K562 (cell line): ENCODE results near the gene GRAMD4. TPM values are rescaled to one million over a fixed set of nuclear protein-coding genes. Genes with fewer than 3 reads are reported as not detected.

Source experiments
- ATAC-seq: fragments of 200-7000 bp; cut with Tn5 transposase; 3 replicates; pipeline ENCODE4 v1.9.1; 2020; ENCODE audit warnings: moderate library complexity
- BruUV-seq: library from RNA; stranded (reverse); fragments of 400-500 nt; replicated peaks from 2 replicates; lab custom pipeline; 2021; lab: Mats Ljungman, UMichigan
- CTCF ChIA-PET: fragments of 300-600 bp; formaldehyde crosslinking; extraction: SDS; loops from one replicate; lab custom pipeline; 2021; ENCODE audit warnings: low intra/inter-chr PET ratio; lab: Yijun Ruan, JAX
- POLR2A ChIA-PET: fragments of 300-600, 350-650 bp; sonication (Branson Sonifier 250); formaldehyde crosslinking; extraction: SDS; loops from one replicate; lab custom pipeline; 2021; ENCODE audit warnings: antibody characterized with exemption, inconsistent platforms; lab: Yijun Ruan, JAX
- DNase-seq, 4 experiments: peaks; one replicate each; pipeline versions ENCODE4 v3.0.0 to v3.0.0-alpha.2; 2011 to 2018; ENCODE audit warnings: low spot score in 3 of 4, mixed read lengths in 3 of 4; ENCODE audit errors: extremely low read depth in 1 of 4
- FAIRE-seq: peaks from 2 replicates; lab custom pipeline; 2011; peaks lifted over from hg19 to GRCh38; lab: Jason Lieb, UNC
- H2AFZ ChIP-seq: 2 replicates; pipeline ENCODE4 v1.6.0; 2011; ENCODE audit warnings: low read depth, low read length, control low read depth, inconsistent platforms
- H3K27ac ChIP-seq: fragments of 200-600 bp; 3 replicates; pipeline ENCODE4 v1.8.0; 2011; ENCODE audit warnings: low read depth, mild to moderate bottlenecking, control low read depth, inconsistent platforms, low read length, moderate library complexity, mixed read lengths; ENCODE audit errors: extremely low read depth
- H3K27me3 ChIP-seq, 2 experiments: fragments of 300-600 bp in 1 of 2; 2 replicates in 1 of 2; 3 replicates in 1 of 2; pipeline versions ENCODE4 v1.6.0 to v1.8.0; 2011; ENCODE audit warnings: inconsistent platforms in 2 of 2, low read length in 2 of 2, mild to moderate bottlenecking in 1 of 2, mixed read lengths in 1 of 2, moderate library complexity in 1 of 2; ENCODE audit not compliant: control insufficient read depth in 2 of 2, insufficient read depth in 2 of 2
- H3K36me3 ChIP-seq: fragments of 300-600 bp; 3 replicates; pipeline ENCODE4 v1.8.0; 2011; ENCODE audit warnings: mild to moderate bottlenecking, low read length, inconsistent platforms; ENCODE audit not compliant: control insufficient read depth, insufficient read depth
- H3K4me1 ChIP-seq, 2 experiments: fragments of 200-600 bp in 1 of 2; replicated peaks in 1 of 2; 2 replicates in 1 of 2; 3 replicates in 1 of 2; pipeline versions ENCODE4 v1.5.1 to v1.8.0; 2011; ENCODE audit warnings: inconsistent platforms in 2 of 2, low read length in 2 of 2, mild to moderate bottlenecking in 1 of 2, mixed read lengths in 1 of 2, moderate library complexity in 1 of 2; ENCODE audit not compliant: control insufficient read depth in 2 of 2, insufficient read depth in 2 of 2
- H3K4me2 ChIP-seq: 2 replicates; pipeline ENCODE4 v1.6.1; 2011; ENCODE audit warnings: low read length, control low read depth, inconsistent platforms, mixed read lengths; ENCODE audit not compliant: insufficient read depth
- H3K4me3 ChIP-seq: fragments of 200-600 bp; sonication (generic), shearing (Covaris generic); 2 replicates; pipeline ENCODE4 v1.5.1; 2016; ENCODE audit warnings: control low read depth, inconsistent platforms
- H3K79me2 ChIP-seq: fragments of 200-600 bp; 3 replicates; pipeline ENCODE4 v1.8.0; 2011; ENCODE audit warnings: low read length, inconsistent platforms; ENCODE audit not compliant: control insufficient read depth, insufficient read depth
- H3K9ac ChIP-seq, 2 experiments: 2 replicates each; pipeline versions ENCODE4 v1.6.0 to v1.6.1; 2011; ENCODE audit warnings: low read depth in 2 of 2, low read length in 2 of 2, control low read depth in 1 of 2, inconsistent platforms in 1 of 2, mild to moderate bottlenecking in 1 of 2, mixed read lengths in 1 of 2; ENCODE audit not compliant: insufficient read depth in 1 of 2
- H3K9me1 ChIP-seq: one replicate; pipeline ENCODE4 v1.6.0; 2011; ENCODE audit warnings: inconsistent platforms, mild to moderate bottlenecking, low read length, moderate library complexity; ENCODE audit not compliant: control insufficient read depth, insufficient read depth
- H3K9me3 ChIP-seq: replicated peaks from 2 replicates; pipeline ENCODE4 v1.5.1; 2011; ENCODE audit warnings: low read depth, low read length, inconsistent platforms; ENCODE audit not compliant: control insufficient read depth, insufficient read depth
- H4K20me1 ChIP-seq: replicated peaks from 2 replicates; pipeline ENCODE4 v1.6.1; 2011; ENCODE audit warnings: low read length, inconsistent platforms, mixed read lengths; ENCODE audit not compliant: control insufficient read depth, insufficient read depth
- CCNT2 ChIP-seq: IDR thresholded peaks from 2 replicates; pipeline ENCODE4 v1.6.1; 2011; ENCODE audit warnings: borderline replicate concordance, low read depth, mild to moderate bottlenecking, moderate library complexity, mixed read lengths, low read length; ENCODE audit not compliant: insufficient read length; ENCODE audit errors: extremely low read depth
- EWSR1 ChIP-seq: fragments of 450-650 bp; IDR thresholded peaks from 2 replicates; pipeline ENCODE4 v1.6.1; 2018; ENCODE audit warnings: borderline replicate concordance, mild to moderate bottlenecking, low read depth, moderate library complexity; ENCODE audit not compliant: partially characterized antibody
- GABPA ChIP-seq: fragments of 200-800 bp; sonication (Bioruptor generic); conservative IDR thresholded peaks from 2 replicates; pipeline ENCODE4 v1.6.1; 2016; ENCODE audit warnings: low read depth, missing genetic modification characterization, missing compliant biosample characterization
- L3MBTL2 ChIP-seq: fragments of 450-650 bp; IDR thresholded peaks from 2 replicates; pipeline ENCODE4 v1.6.1; 2016; ENCODE audit warnings: mild to moderate bottlenecking, moderate library complexity
- MCM2 ChIP-seq: fragments of 450-650 bp; IDR thresholded peaks from 2 replicates; pipeline ENCODE4 v1.6.1; 2017; ENCODE audit warnings: low read depth, mild to moderate bottlenecking
- MIER1 ChIP-seq: fragments of 450-650 bp; IDR thresholded peaks from 2 replicates; pipeline ENCODE4 v1.6.1; 2016; ENCODE audit warnings: antibody characterized with exemption, mild to moderate bottlenecking, low read depth
- POU5F1 ChIP-seq: fragments of 150-350 bp; IDR thresholded peaks from 2 replicates; pipeline ENCODE4 v1.6.1; 2014; ENCODE audit warnings: borderline replicate concordance, low read length, low read depth, mild to moderate bottlenecking; ENCODE audit not compliant: partially characterized antibody
- PRPF4 ChIP-seq: fragments of 200-400 bp; formaldehyde crosslinking; IDR thresholded peaks from one replicate; pipeline ENCODE4 v1.6.1; 2017; ENCODE audit warnings: low read length, low read depth, mild to moderate bottlenecking; ENCODE audit not compliant: insufficient read depth, poor library complexity, severe bottlenecking
- RBM22 ChIP-seq: fragments of 200-400 bp; formaldehyde crosslinking; IDR thresholded peaks from 2 replicates; pipeline ENCODE4 v1.6.1; 2018; ENCODE audit warnings: low read length, low read depth; ENCODE audit not compliant: poor library complexity, severe bottlenecking
- RFX5 ChIP-seq: IDR thresholded peaks from 2 replicates; pipeline ENCODE4 v1.6.1; 2011; ENCODE audit warnings: low read depth, mild to moderate bottlenecking, improper control_type of control experiment, low read length
- STAT6 ChIP-seq: sonication (generic); formaldehyde crosslinking; IDR thresholded peaks from 2 replicates; pipeline ENCODE4 v1.8.1; 2023; ENCODE audit warnings: mild to moderate bottlenecking, missing genetic modification reagents
- TBP ChIP-seq: optimal IDR thresholded peaks from 2 replicates; pipeline ENCODE3; 2011; ENCODE audit warnings: low read depth, low read length, improper control_type of control experiment
- ZFP36 ChIP-seq: fragments of 150-350 bp; IDR thresholded peaks from 2 replicates; pipeline ENCODE4 v1.6.1; 2018; ENCODE audit warnings: low read length, low read depth; ENCODE audit not compliant: partially characterized antibody
- ZNF12 ChIP-seq: sonication (generic); formaldehyde crosslinking; IDR thresholded peaks from 2 replicates; pipeline ENCODE4 v1.4.0; 2020; ENCODE audit warnings: mild to moderate bottlenecking, missing genetic modification reagents
- ZNF609 ChIP-seq: sonication (generic); formaldehyde crosslinking; IDR thresholded peaks from 2 replicates; pipeline ENCODE4 v1.8.1; 2023; ENCODE audit warnings: missing genetic modification reagents, mild to moderate bottlenecking, borderline replicate concordance
- WGBS: fragments of 100-300 bp; shearing (Covaris generic); methylation state at CpG from one replicate; pipeline ENCODE4 v1.1.6; 2016; ENCODE audit warnings: low coverage, mixed read lengths; ENCODE audit not compliant: insufficient coverage; ENCODE audit errors: missing lambda C conversion rate; 5-methylcytosine and 5-hydroxymethylcytosine counted together
- in situ Hi-C: fragments of 300-500 bp; cut with MboI; formaldehyde crosslinking; loops from 4 replicates; pipeline ENCODE4 v1.15.0; 2018; ENCODE audit warnings: inconsistent platforms, mixed read lengths
- intact Hi-C: fragments of 100-400 bp; cut with micrococcal nuclease; formaldehyde crosslinking; loops from 2 replicates; pipeline ENCODE4 v1.14.2; 2022
- polyA plus RNA-seq, 8 experiments: library from polyadenylated mRNA; depleted of rRNA in 4 of 8; stranded (reverse) in 5 of 8; unstranded in 3 of 8; fragments of >200 nt; fragmentation: Nextera tagmentation in 2 of 8; fragmentation: Illumina TruSeq in 1 of 8; extraction: Ambion mirVana in 2 of 8; extraction: Trizol in 1 of 8; gene quantifications; 2 replicates each; pipeline versions ENCODE4 v1.2.1 to v1.2.3, GENCODE V29; 2011 to 2014; ENCODE audit warnings: inconsistent platforms in 1 of 8, missing spikeins in 1 of 8
- total RNA-seq, 7 experiments: library from RNA; depleted of rRNA in 6 of 7; stranded (reverse); fragments of >200 nt in 6 of 7; fragmentation: Illumina TruSeq in 2 of 7; extraction: Trizol in 2 of 7; gene quantifications; 2 replicates each; pipeline versions ENCODE4 v1.2.1 to v1.2.3, GENCODE V29; 2011 to 2021; ENCODE audit warnings: low replicate concordance in 1 of 7

Gene GRAMD4
- total and polyA plus RNA-seq, 9 of the 15 experiments (the other 6 are each of a cell fraction or from before 2014, with no cell fraction given), result 0.18 to 44.8 (median 18.6) TPM

GRCh38 chr22:46620588-46621242, 529 bp downstream of the GRAMD4 start:
- BruUV-seq, result no TSS peak
- WGBS, result 88% methylated on average over 6 of the region's 23 CpGs
- no peak overlapping the region for H3K4me3 ChIP-seq
- no peak for ATAC-seq
- CTCF ChIA-PET, result no interaction called here
- H3K27me3 ChIP-seq, result no peaks in the 10 kb centered on the region
- no peaks in the 10 kb centered on the region for H3K36me3 ChIP-seq
- in situ Hi-C loops, result no loop called here
- no peak for DNase-seq
- H3K27ac ChIP-seq, result no peak overlapping the region
- FAIRE-seq, result no peak
- H3K4me1 ChIP-seq, result peaks cover 3 to 52% of the 10 kb centered on the region in 2 experiments; a peak in 3 of 5 replicates
- 0 out of 4 replicates have a peak overlapping the region, but pooled peaks of 1 of the 2 experiments have one; percentile 5 for H3K9ac ChIP-seq
- H2AFZ ChIP-seq, result no peak overlapping the region
- no peaks in the 10 kb centered on the region for H3K9me3 ChIP-seq
- H3K4me2 ChIP-seq, result no peak overlapping the region
- POLR2A ChIA-PET, result no interaction called here
- intact Hi-C loops, result no loop called here
- H3K9me1 ChIP-seq, result no peaks in the 10 kb centered on the region
- H3K79me2 ChIP-seq, result peaks cover 50% of the 10 kb centered on the region
- H4K20me1 ChIP-seq, result no peaks in the 10 kb centered on the region
- TF ChIP-seq RBM22 (no peak), ZNF609 (CRISPR knock-in tag) (no peak), L3MBTL2 (no peak), POU5F1 (no peak), ZNF12 (CRISPR knock-in tag) (no peak), EWSR1 (no peak), CCNT2 (no peak), RFX5 (no peak), ZFP36 (no peak), MIER1 (no peak), STAT6 (CRISPR knock-in tag) (no peak), TBP (no peak), GABPA (tag) (no peak), MCM2 (no peak), PRPF4 (no peak)
